ENCODE data around the gene BFAR. TPM values are rescaled to one million over a fixed set of nuclear protein-coding genes. Genes with fewer than 3 reads are reported as not detected.

BFAR gene
- total and polyA plus RNA-seq, 2 donors (not counting 3 experiments of a cell fraction or from before 2014, with no cell fraction given) = 57.3 to 73.5 TPM

GRCh38 chr16:14629612-14629918, 3.2 kb upstream of the BFAR start:
- peak overlapping the region; percentile 96 for H3K4me2 ChIP-seq (ENCODE audit: insufficient read depth, low read length)
- peaks cover 5% of the 10 kb centered on the region for H4K20me1 ChIP-seq (replicated peaks; ENCODE audit: control insufficient read depth, extremely low read depth, insufficient read depth, low read length)
- intact Hi-C loops (cut with micrococcal nuclease) (no loop called here), dilution Hi-C loops (cut with MboI; ENCODE audit: extremely low pct_ligation_motif_present, low sequenced_read_pairs) (no loop called here)
- H3K9me1 ChIP-seq (replicated peaks; ENCODE audit: control insufficient read depth, extremely low read depth, insufficient read depth, low read length) = no peaks in the 10 kb centered on the region
- FAIRE-seq (no peak), DNase-seq (ENCODE audit: low read depth, low spot score) (peak; percentile 25)
- ChIA-PET CTCF (interaction anchor here (0.6 to 1.2 kb wide), 3 partner anchors 9 to 710 kb away, joined by 3 to 5 read pairs (median 5); partner anchors contain the start of gene ERCC4), POLR2A (no interaction called here)
- no peak for TF ChIP-seq MAX (IDR thresholded peaks at IDR 0.05; ENCODE audit: insufficient read depth, insufficient read length)
- no peak for TF ChIP-seq POLR2AphosphoS5 (IDR thresholded peaks at IDR 0.05; ENCODE audit: insufficient read depth, low read depth, low read length)
- TF ChIP-seq CTCF (IDR thresholded peaks at IDR 0.05; ENCODE audit: extremely low read depth in 1 of 2, insufficient read depth in 1 of 2, low read depth in 1 of 2, low read length in 2 of 2) = no peak
- TF ChIP-seq GATA2 (IDR thresholded peaks at IDR 0.05; ENCODE audit: insufficient read depth, insufficient read length, low read depth, low read length) = no peak
- peaks cover 0 to 4% of the 10 kb centered on the region in 2 experiments for H3K36me3 ChIP-seq (ENCODE audit: control insufficient read depth in 2 of 2, extremely low read depth in 1 of 2, insufficient read depth in 2 of 2, low read length in 2 of 2)
- H3K9me3 ChIP-seq (replicated peaks; ENCODE audit: control insufficient read depth, insufficient read depth, low read length) = no peaks in the 10 kb centered on the region
- H3K9ac ChIP-seq (replicated peaks; ENCODE audit: extremely low read depth, insufficient read depth, low read length) = peak overlapping the region; percentile 90
- H3K27me3 ChIP-seq (ENCODE audit: control insufficient read depth in 2 of 2, insufficient read depth in 2 of 2, low read length in 2 of 2) = no peaks in the 10 kb centered on the region
- BruUV-seq (replicated peaks) = TSS peak; percentile 15
- peak overlapping the region; percentile 76 to 78 (median 78) for H3K4me3 ChIP-seq (replicated peaks in 1 of 3; ENCODE audit: insufficient read depth in 1 of 3, low read depth in 1 of 3, low read length in 3 of 3)
- H3K27ac ChIP-seq (ENCODE audit: insufficient read depth, low read depth, low read length) = peak overlapping the region; percentile 78
- peaks cover 32% of the 10 kb centered on the region for H3K79me2 ChIP-seq (ENCODE audit: control insufficient read depth, insufficient read depth, low read length)
- H2AFZ ChIP-seq (ENCODE audit: low read depth, low read length) = peak overlapping the region; percentile 7
- peaks cover 26% of the 10 kb centered on the region for H3K4me1 ChIP-seq (ENCODE audit: control insufficient read depth, extremely low read depth, insufficient read depth, low read length)
